Nucleus accumbens (tissue), 56 donors: ENCODE data around the gene KRTAP21-2.
"Not testable (repeated sequence)": the region's sequence is repeated elsewhere in the genome, so short reads cannot be mapped to it uniquely, and the experiment has no call there.

Source experiments
- DNase-seq, 56 donors: peaks; one replicate each; lab custom pipeline; 2025; lab: John Stamatoyannopoulos, UW

Gene KRTAP21-2

DNA sequence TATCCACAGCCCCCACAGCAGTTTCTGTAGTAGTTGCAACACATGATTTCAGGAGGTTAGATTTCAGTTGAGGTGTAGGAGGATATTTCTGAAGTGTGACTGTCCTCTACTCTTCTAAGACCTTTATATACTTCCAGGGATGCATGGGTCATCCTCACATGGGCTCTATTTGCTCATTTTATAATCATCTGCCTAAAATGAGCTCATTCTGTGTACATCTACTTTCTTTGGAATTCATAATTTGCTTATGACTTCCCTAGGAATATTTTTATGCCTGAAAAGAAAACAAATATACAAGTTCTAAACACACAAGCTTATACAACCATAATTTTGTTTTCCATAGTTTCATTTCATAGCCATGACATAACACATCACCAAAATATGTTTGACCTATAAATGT is at the start of gene KRTAP21-2:
KRTAP21-2 (minus strand) TSS at position 101 of the 400 bp plus-strand sequence; CDS start at position 44, 57 bp downstream.
- DNase-seq: no peak

GRCh38 chr21:30793581-30794314 is 46.7 kb upstream of the KRTAP21-2 start:
- DNase-seq: no peak

DNA sequence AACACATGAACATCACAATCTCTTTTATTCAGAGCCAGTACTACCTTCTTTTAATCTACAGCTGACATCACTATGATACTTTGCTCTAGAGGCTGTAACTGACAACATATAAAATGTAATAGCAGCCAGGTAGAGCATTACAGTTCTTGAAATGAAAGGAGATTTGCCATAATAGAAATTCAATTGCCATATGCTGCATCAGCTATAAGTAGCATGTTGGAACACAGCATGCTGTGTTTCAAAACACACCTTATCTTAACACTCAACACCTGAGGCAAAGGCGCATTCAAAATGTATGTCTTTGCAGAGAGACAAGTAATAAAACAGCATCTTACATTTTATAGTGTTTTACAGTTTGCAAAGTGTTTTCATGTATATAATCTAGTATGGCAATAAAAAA is 32.2 kb upstream of the KRTAP21-2 start:
- no peak for DNase-seq

- no peak for DNase-seq
Measured at GRCh38 chr21:30769724-30770431, 22.8 kb upstream of the KRTAP21-2 start.

GRCh38 chr21:30760776-30761175 is 13.7 kb upstream of the KRTAP21-2 start:
- no peak for DNase-seq

- no peak for DNase-seq
Measured at GRCh38 chr21:30758306-30758705, 11.2 kb upstream of the KRTAP21-2 start.

GRCh38 chr21:30755328-30755727 is 8.3 kb upstream of the KRTAP21-2 start, which contains the start of gene KRTAP21-1:
Gene KRTAP21-1 (minus strand): TSS chr21:30755428. CDS start chr21:30755378, 50 bp downstream.
- not testable (repeated sequence) for DNase-seq

DNA sequence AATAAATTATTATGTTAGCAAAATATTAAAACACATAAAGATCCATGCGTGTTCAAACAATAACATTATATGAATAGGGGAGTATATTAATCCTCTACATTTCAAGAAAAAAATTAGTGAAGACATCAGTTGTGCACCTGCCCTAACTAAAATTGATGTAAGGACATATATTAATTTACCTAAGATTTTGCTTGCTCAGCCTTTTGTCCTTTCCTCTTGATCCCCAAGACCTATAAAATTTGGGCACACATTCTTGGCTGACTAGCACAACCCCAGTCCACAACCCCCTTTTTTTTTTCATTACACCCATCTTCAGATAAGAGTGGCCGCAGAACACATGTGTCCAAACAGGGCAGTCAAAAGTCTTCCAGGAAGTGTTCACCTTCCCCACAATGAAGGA is 6.6 kb downstream of the KRTAP21-2 start:
- no peak for DNase-seq

GRCh38 chr21:30733026-30733425 is 14.0 kb downstream of the KRTAP21-2 start:
- DNase-seq: no peak

- DNase-seq: no peak
Measured at GRCh38 chr21:30726726-30727125, 20.3 kb downstream of the KRTAP21-2 start.

GRCh38 chr21:30719401-30719800 is 27.7 kb downstream of the KRTAP21-2 start:
- peak in 3 of 56 donors; percentile 0 to 2 (median 1) for DNase-seq

GRCh38 chr21:30718239-30718909 is 28.7 kb downstream of the KRTAP21-2 start, which contains the start of gene KRTAP21-3:
Gene KRTAP21-3 (minus strand): TSS chr21:30718777. CDS start chr21:30718759, 18 bp downstream.
- DNase-seq: no peak

DNA sequence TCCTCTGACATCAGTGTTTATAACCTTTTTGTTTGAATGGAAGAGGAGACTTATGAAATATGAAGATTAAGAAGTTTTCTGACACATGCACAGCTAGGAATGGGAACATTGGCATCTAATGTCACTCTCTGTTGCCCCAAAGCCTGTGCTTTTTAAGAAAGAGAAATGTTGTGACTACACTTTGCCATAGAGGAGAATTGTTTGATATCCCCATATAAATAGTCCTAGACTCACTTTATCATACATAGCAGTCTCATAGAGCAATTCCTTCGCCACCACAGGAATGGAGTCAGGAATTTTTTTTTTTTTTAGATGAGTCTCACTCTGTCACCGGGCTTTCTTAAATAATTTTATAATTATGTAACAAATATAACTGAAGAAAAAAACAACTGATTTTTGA is 30.0 kb downstream of the KRTAP21-2 start:
- DNase-seq: no peak

GRCh38 chr21:30714946-30715345 is 32.1 kb downstream of the KRTAP21-2 start:
- no peak for DNase-seq

- no peak for DNase-seq
Measured at GRCh38 chr21:30714456-30714855, 32.6 kb downstream of the KRTAP21-2 start.

DNA sequence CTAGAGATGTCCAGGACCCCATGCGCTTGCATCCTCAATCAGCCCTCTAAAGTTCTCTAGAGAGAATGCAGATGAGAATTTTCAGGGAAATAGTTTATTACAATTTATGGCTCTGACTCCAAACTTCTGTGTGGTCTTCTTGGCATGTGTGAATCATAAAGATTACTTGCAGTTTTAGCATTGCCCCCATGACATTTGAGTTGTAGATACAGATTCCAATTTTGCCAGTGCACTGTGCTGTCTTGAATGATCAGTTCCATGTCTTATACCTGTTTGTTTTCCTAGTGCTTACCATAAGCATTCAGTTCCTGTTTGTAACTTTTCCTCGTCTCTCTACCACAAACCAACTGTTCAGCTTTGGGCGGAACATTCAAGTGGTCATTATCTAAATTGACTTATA is 33.3 kb downstream of the KRTAP21-2 start:
- no peak for DNase-seq

DNA sequence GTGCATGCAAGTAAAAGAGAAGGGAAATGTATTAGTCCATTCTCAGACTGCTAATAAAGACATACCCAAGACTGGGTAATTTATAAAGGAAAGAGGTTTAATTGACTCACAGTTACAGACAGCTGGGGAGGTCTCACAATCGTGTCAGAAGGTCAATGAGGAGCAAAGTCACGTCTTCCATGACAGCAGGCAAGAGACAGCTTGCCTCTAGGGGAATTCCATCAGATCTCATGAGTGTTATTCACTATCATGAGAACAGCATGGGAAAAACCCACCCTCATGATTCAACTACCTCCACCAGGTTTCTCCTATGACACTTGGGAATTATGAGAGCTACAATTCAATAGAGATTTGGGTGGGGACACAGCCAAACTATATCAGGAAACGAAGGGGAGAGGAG is 36.6 kb downstream of the KRTAP21-2 start:
- no peak for DNase-seq

DNA sequence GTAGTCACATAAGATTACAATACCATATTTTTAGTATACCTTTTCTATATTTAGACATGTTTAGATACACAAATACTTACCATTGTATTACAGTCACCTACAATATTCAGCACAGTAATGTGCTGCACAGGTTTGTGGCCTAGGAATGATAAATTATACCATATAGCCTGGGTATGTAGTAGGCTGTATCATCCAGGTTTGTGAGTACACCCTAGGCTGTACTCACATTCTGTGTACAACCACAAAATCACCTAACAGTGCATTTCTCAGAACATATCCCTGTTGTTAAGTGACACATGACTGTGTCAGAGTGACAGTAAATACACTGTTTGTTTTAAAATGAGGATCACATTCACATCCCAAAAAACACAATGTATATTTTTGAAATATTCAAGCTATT is 39.6 kb downstream of the KRTAP21-2 start:
- no peak for DNase-seq
